Parathyroid adenoma (tissue), 2 donors: Measurements from ENCODE around the gene HPCAL1.
A peak's percentile ranks its signal among the peaks of the same experiment; 100 is the strongest.

ENCODE experiments used
- H2AFZ ChIP-seq: fragments of 300-600 bp; sonication (generic); one replicate; pipeline ENCODE4 v1.7.0; 2017; ENCODE audit warnings: antibody characterized with exemption, mild to moderate bottlenecking
- H3K27ac ChIP-seq: fragments of 300-600 bp; sonication (generic); one replicate; pipeline ENCODE4 v1.7.0; 2017
- H3K27me3 ChIP-seq: fragments of 300-600 bp; sonication (generic); one replicate; pipeline ENCODE4 v1.7.0; 2017; ENCODE audit warnings: low read length; ENCODE audit not compliant: control insufficient read depth, insufficient read depth
- H3K36me3 ChIP-seq: fragments of 300-600 bp; sonication (generic); one replicate; pipeline ENCODE4 v1.7.0; 2017; ENCODE audit warnings: low read length; ENCODE audit not compliant: control insufficient read depth, insufficient read depth
- H3K4me1 ChIP-seq: fragments of 300-600 bp; sonication (generic); one replicate; pipeline ENCODE4 v1.7.0; 2017; ENCODE audit warnings: control low read depth
- H3K4me2 ChIP-seq: fragments of 300-600 bp; sonication (generic); one replicate; pipeline ENCODE4 v1.7.0; 2017; ENCODE audit warnings: low read length
- H3K4me3 ChIP-seq: fragments of 300-600 bp; sonication (generic); one replicate; pipeline ENCODE4 v1.7.0; 2017; ENCODE audit warnings: low read depth, low read length
- H3K79me2 ChIP-seq: fragments of 300-600 bp; sonication (generic); one replicate; pipeline ENCODE4 v1.7.0; 2017; ENCODE audit warnings: control low read depth
- H3K9ac ChIP-seq: fragments of 300-600 bp; sonication (generic); one replicate; pipeline ENCODE4 v1.7.0; 2017; ENCODE audit warnings: mild to moderate bottlenecking
- H3K9me3 ChIP-seq: fragments of 300-600 bp; sonication (generic); one replicate; pipeline ENCODE4 v1.7.0; 2017; ENCODE audit warnings: low read length; ENCODE audit not compliant: control insufficient read depth
- CTCF ChIP-seq: fragments of 300-600 bp; sonication (generic); IDR thresholded peaks from one replicate; pipeline ENCODE4 v1.7.0; 2017; ENCODE audit warnings: antibody characterized with exemption, mild to moderate bottlenecking
- donor health status: primary hyperparathyroidism.

The HPCAL1 gene

GRCh38 chr2:10447895-10448575, 145.3 kb downstream of the HPCAL1 start, which contains the start of gene ODC1:
ODC1 (minus strand) TSS chr2:10448327; CDS start chr2:10445032, 3,295 bp downstream.
- no peaks in the 10 kb centered on the region for H3K9me3 ChIP-seq
- H3K27me3 ChIP-seq: no peaks in the 10 kb centered on the region
- peak within 1 kb of the TSS; percentile 78 for H3K9ac ChIP-seq
- no peak for TF ChIP-seq CTCF
- peak within 1 kb of the TSS; percentile 89 for H3K27ac ChIP-seq
- H3K79me2 ChIP-seq: no peaks in the 10 kb centered on the region
- H3K4me3 ChIP-seq: peak within 1 kb of the TSS; percentile 82
- H3K4me1 ChIP-seq: peaks cover 2% of the 10 kb centered on the region
- peak within 1 kb of the TSS; percentile 95 for H3K4me2 ChIP-seq
- no peaks in the 10 kb centered on the region for H3K36me3 ChIP-seq
- H2AFZ ChIP-seq: peak within 1 kb of the TSS; percentile 97

GRCh38 chr2:10448576-10449485, 146.1 kb downstream of the HPCAL1 start:
- TF ChIP-seq CTCF: peak; percentile 26
- Histone ChIP-seq H3K9ac (peak overlapping the region; percentile 78), H3K79me2 (no peaks in the 10 kb centered on the region), H3K4me3 (peak overlapping the region; percentile 78), H3K4me1 (peaks cover 4% of the 10 kb centered on the region), H3K4me2 (peak overlapping the region; percentile 95), H3K36me3 (no peaks in the 10 kb centered on the region), H2AFZ (peak overlapping the region; percentile 97), H3K9me3 (no peaks in the 10 kb centered on the region), H3K27ac (peak overlapping the region; percentile 89), H3K27me3 (no peaks in the 10 kb centered on the region)

GRCh38 chr2:10449486-10449831, 146.8 kb downstream of the HPCAL1 start:
- Histone ChIP-seq H3K4me2 (peak overlapping the region; percentile 95), H3K9me3 (no peaks in the 10 kb centered on the region), H3K9ac (no peak overlapping the region), H2AFZ (no peak overlapping the region), H3K79me2 (no peaks in the 10 kb centered on the region), H3K36me3 (no peaks in the 10 kb centered on the region), H3K27me3 (no peaks in the 10 kb centered on the region), H3K4me1 (peaks cover 10% of the 10 kb centered on the region), H3K27ac (no peak overlapping the region), H3K4me3 (no peak overlapping the region)
- TF ChIP-seq CTCF: no peak

- H3K9me3 ChIP-seq: no peaks in the 10 kb centered on the region
- H3K4me3 ChIP-seq: no peak overlapping the region
- no peak overlapping the region for H3K9ac ChIP-seq
- no peaks in the 10 kb centered on the region for H3K36me3 ChIP-seq
- no peak overlapping the region for H2AFZ ChIP-seq
- no peak overlapping the region for H3K4me2 ChIP-seq
- no peak for TF ChIP-seq CTCF
- H3K79me2 ChIP-seq: no peaks in the 10 kb centered on the region
- peaks cover 16% of the 10 kb centered on the region for H3K4me1 ChIP-seq
- H3K27me3 ChIP-seq: no peaks in the 10 kb centered on the region
- H3K27ac ChIP-seq: no peak overlapping the region
These were observed 147.4 kb downstream of the HPCAL1 start for GRCh38 chr2:10449838-10450691.
